HCT116 (cell line): Measurements from ENCODE around the gene RARS1. TPM values are rescaled to one million over a fixed set of nuclear protein-coding genes. Genes with fewer than 3 reads are reported as not detected.

Experiments
- ATAC-seq: fragments of 200-7000 bp; cut with Tn5 transposase; 2 replicates; pipeline ENCODE4 v1.9.1; 2020; ENCODE audit warnings: mild to moderate bottlenecking, moderate library complexity
- BruUV-seq: library from RNA; stranded (reverse); fragments of 400-500 nt; replicated peaks from 2 replicates; lab custom pipeline; 2021; lab: Mats Ljungman, UMichigan
- CTCF ChIA-PET: fragments of 300-600 bp; sonication (Branson Sonifier 250); formaldehyde crosslinking; loops from one replicate; lab custom pipeline; 2021; ENCODE audit warnings: antibody characterized with exemption; lab: Charles Lee
- POLR2A ChIA-PET: fragments of 300-600, 350-600 bp; sonication (Branson Sonifier 250); formaldehyde crosslinking; loops from one replicate; lab custom pipeline; 2021; ENCODE audit warnings: antibody characterized with exemption; lab: Charles Lee
- RAD21 ChIA-PET, 2 experiments: fragments of 300-600 bp; sonication (Branson Sonifier 250); formaldehyde crosslinking; loops; one replicate each; lab custom pipeline; 2023; ENCODE audit warnings: low total read pairs in 2 of 2; ENCODE audit not compliant: uncharacterized antibody in 2 of 2, unreplicated experiment in 2 of 2, low non-redundant PET in 1 of 2; lab: Charles Lee
- DNase-seq: peaks from one replicate; pipeline ENCODE4 v3.0.0-alpha.2; 2010; ENCODE audit warnings: low read depth, low spot score
- H2AFZ ChIP-seq: fragments of 200-600 bp; shearing (Covaris generic), sonication (generic); 2 replicates; pipeline ENCODE4 v1.6.1; 2017; ENCODE audit warnings: low read depth, mixed run types, mixed read lengths, antibody characterized with exemption, low read length; ENCODE audit not compliant: poor library complexity, severe bottlenecking
- H3K27ac ChIP-seq: 2 replicates; pipeline ENCODE4 v1.5.1; 2012; ENCODE audit warnings: low read depth, low read length
- H3K27me3 ChIP-seq: fragments of 200-600 bp; sonication (generic); 2 replicates; pipeline ENCODE4 v1.6.1; 2016; ENCODE audit warnings: mixed run types, low read length, mixed read lengths; ENCODE audit not compliant: insufficient read depth
- H3K36me3 ChIP-seq, 2 experiments: fragments of 200-500 bp in 1 of 2; fragments of 200-600 bp in 1 of 2; sonication (Bioruptor generic) in 1 of 2; sonication (generic) in 1 of 2; 2 replicates each; pipeline versions ENCODE4 v1.5.1 to v1.6.1; 2014 to 2016; ENCODE audit warnings: low read length in 2 of 2, inconsistent platforms in 1 of 2, mixed read lengths in 1 of 2, mixed run types in 1 of 2; ENCODE audit not compliant: insufficient read depth in 2 of 2, control insufficient read depth in 1 of 2
- H3K4me1 ChIP-seq, 2 experiments: fragments of 200-600 bp in 1 of 2; sonication (generic) in 1 of 2; 2 replicates each; pipeline versions ENCODE4 v1.5.1 to v1.6.1; 2012 to 2017; ENCODE audit warnings: low read length in 2 of 2, inconsistent platforms in 1 of 2, mild to moderate bottlenecking in 1 of 2, mixed read lengths in 1 of 2, mixed run types in 1 of 2, moderate library complexity in 1 of 2; ENCODE audit not compliant: insufficient read depth in 2 of 2, control insufficient read depth in 1 of 2
- H3K4me2 ChIP-seq: fragments of 200-600 bp; sonication (generic); 2 replicates; pipeline ENCODE4 v1.6.1; 2017; ENCODE audit warnings: mixed run types, low read length, mixed read lengths
- H3K4me3 ChIP-seq, 2 experiments: fragments of 200-600 bp in 1 of 2; sonication (generic) in 1 of 2; replicated peaks in 1 of 2; 2 replicates each; pipeline ENCODE4 v1.5.1; 2011 to 2016; ENCODE audit warnings: low read length in 2 of 2, control low read depth in 1 of 2, low read depth in 1 of 2, mild to moderate bottlenecking in 1 of 2, mixed read lengths in 1 of 2, mixed run types in 1 of 2
- H3K79me2 ChIP-seq: fragments of 200-600 bp; sonication (generic); 2 replicates; pipeline ENCODE4 v1.6.1; 2017; ENCODE audit warnings: mild to moderate bottlenecking, mixed run types, low read length, moderate library complexity, mixed read lengths; ENCODE audit not compliant: insufficient read depth
- H3K9ac ChIP-seq: fragments of 200-600 bp; sonication (generic); 2 replicates; pipeline ENCODE4 v1.6.1; 2016; ENCODE audit warnings: low read length, mixed read lengths
- H3K9me2 ChIP-seq: fragments of 200-600 bp; sonication (generic), shearing (Covaris generic); 2 replicates; pipeline ENCODE4 v1.6.1; 2017; ENCODE audit warnings: mixed run types, mild to moderate bottlenecking, moderate library complexity; ENCODE audit not compliant: insufficient read depth
- H3K9me3 ChIP-seq, 2 experiments: fragments of 200-500 bp in 1 of 2; fragments of 200-600 bp in 1 of 2; sonication (Bioruptor generic) in 1 of 2; sonication (generic) in 1 of 2; 2 replicates each; pipeline ENCODE4 v1.6.1; 2014 to 2017; ENCODE audit warnings: low read length in 2 of 2, mixed read lengths in 2 of 2, inconsistent platforms in 1 of 2, low read depth in 1 of 2, mild to moderate bottlenecking in 1 of 2, mixed run types in 1 of 2, moderate library complexity in 1 of 2; ENCODE audit not compliant: control insufficient read depth in 1 of 2, insufficient read depth in 1 of 2
- H4K20me1 ChIP-seq: fragments of 200-600 bp; sonication (generic), shearing (Covaris generic); 2 replicates; pipeline ENCODE4 v1.6.1; 2017; ENCODE audit warnings: mixed run types, mild to moderate bottlenecking, moderate library complexity; ENCODE audit not compliant: insufficient read depth
- EGR1 ChIP-seq: IDR thresholded peaks from 2 replicates; pipeline ENCODE4 v1.6.1; 2012; ENCODE audit warnings: low read depth
- EZH2 ChIP-seq: fragments of 200-600 bp; sonication (generic); IDR thresholded peaks from 2 replicates; pipeline ENCODE4 v1.6.1; 2017; ENCODE audit warnings: antibody characterized with exemption, mixed run types
- POLR2AphosphoS5 ChIP-seq: IDR thresholded peaks from 2 replicates; pipeline ENCODE4 v1.6.1; 2011; ENCODE audit warnings: mild to moderate bottlenecking, low read depth, low read length, moderate library complexity
- RAD21 ChIP-seq: IDR thresholded peaks from 2 replicates; pipeline ENCODE4 v1.6.1; 2012; ENCODE audit warnings: low read depth, mild to moderate bottlenecking
- YY1 ChIP-seq: IDR thresholded peaks from 2 replicates; pipeline ENCODE4 v1.6.1; 2011; ENCODE audit warnings: low read length, low read depth, moderate library complexity, mild to moderate bottlenecking; ENCODE audit not compliant: insufficient replicate concordance; ENCODE audit errors: extremely low read depth
- ZBTB33 ChIP-seq: IDR thresholded peaks from 2 replicates; pipeline ENCODE4 v1.6.1; 2011; ENCODE audit warnings: mild to moderate bottlenecking, low read length, moderate library complexity; ENCODE audit not compliant: insufficient replicate concordance; ENCODE audit errors: extremely low read depth
- ZFX ChIP-seq: fragments of 450-650 bp; IDR thresholded peaks from 2 replicates; pipeline ENCODE4 v1.6.1; 2017
- intact Hi-C: fragments of 100-400 bp; cut with micrococcal nuclease; formaldehyde crosslinking; loops from 2 replicates; pipeline ENCODE4 v1.10.0; 2022
- total RNA-seq: library from RNA; stranded (reverse); gene quantifications from one replicate; pipeline ENCODE4 v1.2.1, GENCODE V29; 2021; ENCODE audit not compliant: unreplicated experiment

Gene RARS1
- total RNA-seq, 1 experiment from 2014 or later = 122 TPM

DNA sequence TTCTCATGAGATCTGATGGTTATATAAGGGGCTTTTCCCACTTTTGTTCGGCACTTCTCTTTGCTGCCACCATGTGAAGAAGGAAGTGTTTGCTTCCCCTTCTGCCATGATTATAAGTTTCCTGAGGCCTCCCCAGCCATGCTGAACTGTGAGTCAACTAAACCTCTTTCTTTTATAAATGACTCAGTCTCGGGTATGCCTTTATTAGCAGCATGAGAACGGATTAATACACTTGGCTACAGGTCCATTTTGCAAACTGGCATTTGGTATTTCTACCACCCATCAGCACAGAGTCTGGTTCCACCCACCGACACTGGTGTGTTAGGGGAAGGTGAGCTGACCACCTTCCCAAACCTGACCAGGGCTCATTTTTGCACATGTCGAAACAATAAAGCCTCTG, 47.9 kb upstream of the RARS1 start (continued):
- no peak for TF ChIP-seq POLR2AphosphoS5
- TF ChIP-seq, all 23 proteins: peak for 0

DNA sequence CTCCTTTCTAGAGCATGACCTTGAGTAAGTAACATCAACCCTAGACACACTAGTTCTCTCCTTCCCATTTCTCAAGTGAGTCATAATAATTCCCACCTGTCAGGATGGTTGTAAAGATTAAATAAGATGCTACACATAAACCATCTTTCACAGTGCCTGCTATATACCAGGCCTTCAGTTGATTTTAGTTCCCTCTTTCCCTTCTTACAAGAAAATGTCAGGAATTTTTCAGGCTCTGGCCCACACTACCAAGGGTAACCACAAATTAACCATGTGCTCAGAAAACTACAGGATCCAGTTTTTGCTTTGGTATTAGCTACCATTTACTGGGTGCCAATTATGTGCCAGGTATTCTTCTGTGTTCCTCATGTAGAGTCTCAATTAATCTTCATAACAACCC, 42.7 kb upstream of the RARS1 start:
- no peaks in the 10 kb centered on the region for H3K9me3 ChIP-seq
- no peaks in the 10 kb centered on the region for H3K79me2 ChIP-seq
- ATAC-seq = no peak
- no peak overlapping the region for H2AFZ ChIP-seq
- no peak for DNase-seq
- intact Hi-C loops = no loop called here
- ChIA-PET RAD21 (no interaction called here), POLR2A (no interaction called here)
- peaks cover 18 to 25% of the 10 kb centered on the region in 2 experiments for H3K36me3 ChIP-seq
- BruUV-seq = no TSS peak
- H4K20me1 ChIP-seq = no peaks in the 10 kb centered on the region
- no peak overlapping the region for H3K27ac ChIP-seq
- H3K9me2 ChIP-seq = no peaks in the 10 kb centered on the region
- no peak for TF ChIP-seq ZFX
- no peak for TF ChIP-seq EZH2
- TF ChIP-seq RAD21 = no peak
- no peak for TF ChIP-seq ZBTB33
- no peak for TF ChIP-seq EGR1
- no peak for TF ChIP-seq YY1
- TF ChIP-seq, all 23 proteins: peak for 0
- Histone ChIP-seq H3K4me2 (no peak overlapping the region), H3K4me3 (no peak overlapping the region), H3K27me3 (no peaks in the 10 kb centered on the region), H3K9ac (no peak overlapping the region), H3K4me1 (no peaks in the 10 kb centered on the region)
- CTCF ChIA-PET = no interaction called here
